Ovary (tissue), 9 donors: ENCODE data around the gene ASCC3. TPM values are rescaled to one million over a fixed set of nuclear protein-coding genes. Genes with fewer than 3 reads are reported as not detected.

ENCODE experiments used
- DNase-seq, 5 donors: peaks; one replicate each; pipeline ENCODE4 v3.0.0-alpha.2; 2019 to 2020
- H3K27ac ChIP-seq, 2 donors: fragments of 200-600 bp; one replicate each; pipeline versions ENCODE4 v1.5.1 to v1.8.0; 2019 to 2022
- H3K27me3 ChIP-seq: fragments of 200-600 bp; one replicate; pipeline ENCODE4 v1.8.0; 2022
- H3K36me3 ChIP-seq: fragments of 200-600 bp; sonication (generic); one replicate; pipeline ENCODE4 v1.5.1; 2019
- H3K4me1 ChIP-seq: one replicate; pipeline ENCODE4 v1.8.1; 2013; ENCODE audit warnings: mild to moderate bottlenecking, moderate library complexity; ENCODE audit not compliant: insufficient read depth
- H3K4me3 ChIP-seq: fragments of 200-600 bp; sonication (generic); one replicate; pipeline ENCODE4 v1.5.1; 2017
- H3K9me3 ChIP-seq, 2 donors: fragments of 200-600 bp in 1 of 2; sonication (generic) in 1 of 2; one replicate each; pipeline versions ENCODE4 v1.5.1 to v1.8.1; 2013 to 2019; ENCODE audit warnings: mild to moderate bottlenecking in 1 of 2, moderate library complexity in 1 of 2
- EP300 ChIP-seq: sonication (generic); formaldehyde crosslinking; IDR thresholded peaks from one replicate; pipeline ENCODE4 v1.6.1; 2017; ENCODE audit warnings: antibody characterized with exemption
- POLR2A ChIP-seq: fragments of 450-650 bp; IDR thresholded peaks from one replicate; pipeline ENCODE4 v1.6.1; 2017; ENCODE audit warnings: antibody characterized with exemption, mild to moderate bottlenecking, moderate library complexity
- WGBS, 3 donors: extraction: QIAGEN DNeasy Blood & Tissue Kit in 1 of 3; methylation state at CpG; one replicate each; pipeline versions ENCODE4 v1.1.5 to v1.1.7; 2013 to 2017; 5-methylcytosine and 5-hydroxymethylcytosine counted together
- intact Hi-C, 4 donors: fragments of 100-400 bp; cut with DNase I; formaldehyde crosslinking; loops; one replicate each; pipeline versions ENCODE4 v1.11.0 to v1.15.1; 2022 to 2023
- polyA plus RNA-seq, 2 donors: library from polyadenylated mRNA; stranded (reverse); fragments of 200-250 nt in 1 of 2; fragments of 350-450 nt in 1 of 2; fragmentation: Illumina TruSeq in 1 of 2; extraction: RNeasy Lipid Tissue Mini Kit (QIAGEN cat#74804) in 1 of 2; gene quantifications; one replicate each; pipeline ENCODE4 v1.2.3, GENCODE V29; 2013 to 2014
- total RNA-seq, 7 donors: library from RNA; depleted of rRNA in 2 of 7; stranded (reverse); fragments of >200 nt in 2 of 7; fragmentation: NEBNext Ultra II Directional in 3 of 7; extraction: Animal tissue kit (Norgen Biotek cat#: 25700) in 3 of 7; gene quantifications; one replicate each; pipeline versions ENCODE4 v1.1.0 to v1.2.4, GENCODE V29; 2016 to 2023
- TF ChIP-seq, protein P1 (sequence below), 3 donors: fragments of 450-650 bp in 2 of 3; fragments of 200-600 bp in 1 of 3; IDR thresholded peaks; one replicate each; pipeline versions ENCODE4 v1.5.1 to v1.8.0; 2016 to 2022; ENCODE audit warnings: antibody characterized with exemption in 3 of 3, mild to moderate bottlenecking in 1 of 3
- donor health status: DM: no; HTN: no; CAD: no; lungs with moderate emphysema.
- donor health status: DM: no; HTN: no; CAD: no.
- donor health status: Bipolar disorder and iron deficiency.
- donor health status: DM: yes; HTN: yes; CAD: no.
- donor health status: DM: no; HTN: no; CAD: no.
- donor health status: DM: yes; HTN: yes; CAD: no.

ASCC3 gene
- total and polyA plus RNA-seq, 9 donors, result 8.2 to 34.2 (median 22.0) TPM

DNA sequence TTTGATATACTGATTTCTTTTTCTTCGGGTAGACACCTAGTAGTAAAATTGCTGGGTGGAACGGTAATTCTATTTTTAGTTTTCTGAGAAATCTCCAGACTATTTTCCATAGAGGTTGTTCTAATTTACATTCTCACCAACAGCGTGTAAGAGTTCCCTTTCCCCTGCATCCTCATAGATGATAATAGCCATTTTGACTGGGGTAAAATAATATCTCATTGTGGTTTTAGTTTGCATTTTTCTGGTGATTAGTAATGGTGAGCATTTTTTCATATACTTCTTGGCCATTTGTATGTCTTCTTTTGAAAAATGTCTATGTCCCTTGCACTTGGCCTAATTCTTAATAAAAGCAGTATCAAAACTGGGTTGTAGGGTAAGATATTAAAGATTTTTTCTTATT, 267.5 kb downstream of the ASCC3 start:
- Histone ChIP-seq H3K27me3 (no peaks in the 10 kb centered on the region), H3K27ac (no peak overlapping the region), H3K9me3 (no peaks in the 10 kb centered on the region), H3K4me3 (no peak overlapping the region), H3K36me3 (no peaks in the 10 kb centered on the region), H3K4me1 (no peaks in the 10 kb centered on the region)
- intact Hi-C loops, result no loop called here
- TF ChIP-seq, protein P1, sequence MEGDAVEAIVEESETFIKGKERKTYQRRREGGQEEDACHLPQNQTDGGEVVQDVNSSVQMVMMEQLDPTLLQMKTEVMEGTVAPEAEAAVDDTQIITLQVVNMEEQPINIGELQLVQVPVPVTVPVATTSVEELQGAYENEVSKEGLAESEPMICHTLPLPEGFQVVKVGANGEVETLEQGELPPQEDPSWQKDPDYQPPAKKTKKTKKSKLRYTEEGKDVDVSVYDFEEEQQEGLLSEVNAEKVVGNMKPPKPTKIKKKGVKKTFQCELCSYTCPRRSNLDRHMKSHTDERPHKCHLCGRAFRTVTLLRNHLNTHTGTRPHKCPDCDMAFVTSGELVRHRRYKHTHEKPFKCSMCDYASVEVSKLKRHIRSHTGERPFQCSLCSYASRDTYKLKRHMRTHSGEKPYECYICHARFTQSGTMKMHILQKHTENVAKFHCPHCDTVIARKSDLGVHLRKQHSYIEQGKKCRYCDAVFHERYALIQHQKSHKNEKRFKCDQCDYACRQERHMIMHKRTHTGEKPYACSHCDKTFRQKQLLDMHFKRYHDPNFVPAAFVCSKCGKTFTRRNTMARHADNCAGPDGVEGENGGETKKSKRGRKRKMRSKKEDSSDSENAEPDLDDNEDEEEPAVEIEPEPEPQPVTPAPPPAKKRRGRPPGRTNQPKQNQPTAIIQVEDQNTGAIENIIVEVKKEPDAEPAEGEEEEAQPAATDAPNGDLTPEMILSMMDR (IDR thresholded peaks at IDR 0.05), result no peak
- TF ChIP-seq POLR2A, result no peak
- no peak for TF ChIP-seq EP300
- no peak for DNase-seq
- 86 to 89% (median 89%) methylated on average over 3 of the region's 3 CpGs for WGBS, 3 donors

DNA sequence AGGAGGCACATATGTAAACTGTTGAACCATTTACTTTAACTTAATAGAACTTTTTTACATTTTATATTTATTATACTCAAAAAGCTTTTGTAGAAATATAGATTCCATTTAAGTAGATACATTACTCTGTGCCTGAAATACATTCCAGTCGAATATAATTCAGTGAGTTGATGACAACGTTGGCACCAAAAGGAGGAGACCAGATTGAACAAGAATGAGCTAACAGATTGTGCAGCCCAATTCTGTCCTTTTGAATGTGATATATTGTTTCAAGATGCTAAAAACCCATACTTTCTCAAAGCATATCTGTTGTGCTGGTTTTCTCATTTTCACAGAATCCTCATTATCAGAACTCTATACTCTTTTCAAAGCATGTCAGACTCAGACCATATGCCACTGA, 269.0 kb downstream of the ASCC3 start:
- DNase-seq, result no peak
- H3K27ac ChIP-seq, result no peak overlapping the region
- no peak for TF ChIP-seq POLR2A
- H3K4me1 ChIP-seq, result no peaks in the 10 kb centered on the region
- H3K36me3 ChIP-seq, result no peaks in the 10 kb centered on the region
- intact Hi-C loops, result no loop called here
- WGBS, 3 donors, result 45 to 48% (median 48%) methylated on average over 2 of the region's 2 CpGs
- no peak overlapping the region for H3K4me3 ChIP-seq
- no peaks in the 10 kb centered on the region for H3K27me3 ChIP-seq
- H3K9me3 ChIP-seq, result no peaks in the 10 kb centered on the region

- Histone ChIP-seq H3K36me3 (no peaks in the 10 kb centered on the region), H3K4me3 (no peak overlapping the region)
- 92 to 98% (median 96%) methylated on average over 1 of the region's 1 CpG for WGBS, 3 donors
Measured at GRCh38 chr6:100599088-100599770, 281.9 kb downstream of the ASCC3 start.

DNA sequence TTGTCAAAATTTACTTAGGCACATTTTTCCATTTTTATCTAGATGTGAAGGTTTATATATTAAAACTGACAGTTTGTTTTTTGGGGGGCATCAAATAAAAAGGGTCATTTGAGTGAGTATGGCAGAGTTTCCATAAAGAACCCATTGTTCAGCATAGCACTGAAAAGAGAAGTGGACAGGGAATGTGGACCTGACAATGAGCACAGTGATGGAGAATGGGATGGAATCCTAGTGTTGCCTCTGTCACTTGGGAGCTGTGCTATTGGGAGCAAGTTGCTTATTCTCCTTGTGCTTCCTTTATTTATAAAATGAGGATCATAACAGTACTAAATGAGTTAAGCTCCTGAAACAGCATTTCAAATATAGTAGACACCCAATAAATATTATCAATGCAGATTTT, 285.7 kb downstream of the ASCC3 start:
- Histone ChIP-seq H3K9me3 (no peaks in the 10 kb centered on the region), H3K4me3 (no peak overlapping the region), H3K4me1 (no peaks in the 10 kb centered on the region), H3K27ac (no peak overlapping the region), H3K36me3 (no peaks in the 10 kb centered on the region), H3K27me3 (no peaks in the 10 kb centered on the region)
- TF ChIP-seq EP300, result no peak
- no peak for TF ChIP-seq POLR2A
- TF ChIP-seq, protein P1 (IDR thresholded peaks at IDR 0.05), result no peak
- intact Hi-C loops, result no loop called here
- DNase-seq, result no peak

More at GRCh38 chr6:100599088-100599770, 281.9 kb downstream of the ASCC3 start:
- no peak for DNase-seq
- Histone ChIP-seq H3K9me3 (no peaks in the 10 kb centered on the region), H3K4me1 (no peaks in the 10 kb centered on the region), H3K27ac (no peak overlapping the region), H3K27me3 (no peaks in the 10 kb centered on the region)
- intact Hi-C loops, result no loop called here
- TF ChIP-seq, protein P1 (IDR thresholded peaks at IDR 0.05), result no peak
- TF ChIP-seq POLR2A (no peak), EP300 (no peak)

- no peaks in the 10 kb centered on the region for H3K36me3 ChIP-seq
- WGBS, 3 donors, result 42 to 63% (median 58%) methylated on average over 2 of the region's 2 CpGs
- intact Hi-C loops, result no loop called here
Measured at GRCh38 chr6:100593522-100593921, 287.6 kb downstream of the ASCC3 start.

More at GRCh38 chr6:100593522-100593921, 287.6 kb downstream of the ASCC3 start:
- Histone ChIP-seq H3K27ac (no peak overlapping the region), H3K9me3 (no peaks in the 10 kb centered on the region), H3K4me3 (no peak overlapping the region), H3K4me1 (no peaks in the 10 kb centered on the region), H3K27me3 (no peaks in the 10 kb centered on the region)
- TF ChIP-seq EP300 (no peak), POLR2A (no peak)
- TF ChIP-seq, protein P1 (IDR thresholded peaks at IDR 0.05), result no peak
- no peak for DNase-seq
